ENCODE data around the gene NR1I3.

GRCh38 chr1:161199506-161200139 lies 38.4 kb downstream of the NR1I3 start:
- TF ChIP-seq CTCF (IDR thresholded peaks at IDR 0.05) = no peak
- no peak for TF ChIP-seq POLR2A (IDR thresholded peaks at IDR 0.05)

Measured in ovary (tissue), 3 donors.